Activated B cell treated with CpG ODN at 0.5 μM for 24 hours (primary cell): ENCODE data around the gene DENND4A. TPM values are rescaled to one million over a fixed set of nuclear protein-coding genes. Genes with fewer than 3 reads are reported as not detected.
A peak's percentile ranks its signal among the peaks of the same experiment; 100 is the strongest.
"Not testable (repeated sequence)": the region's sequence is repeated elsewhere in the genome, so short reads cannot be mapped to it uniquely, and the experiment has no call there.

Experiments
- ATAC-seq: fragments of 200-7000 bp; cut with Tn5 transposase; one replicate; pipeline ENCODE4 v1.10.0; 2021; ENCODE audit warnings: low read depth, mild to moderate bottlenecking, moderate library complexity
- CTCF ChIA-PET: fragments of 350-600 bp; sonication (Branson Sonifier 250); formaldehyde crosslinking; loops from one replicate; lab custom pipeline; 2021; ENCODE audit warnings: antibody characterized with exemption; lab: Charles Lee
- POLR2A ChIA-PET: fragments of 350-600 bp; sonication (Branson Sonifier 250); formaldehyde crosslinking; loops from one replicate; lab custom pipeline; 2021; ENCODE audit warnings: antibody characterized with exemption; lab: Charles Lee
- DNase-seq: peaks from one replicate; pipeline ENCODE4 v3.0.0; 2022
- H3K27ac Mint-ChIP-seq: one replicate; pipeline ENCODE4 v1.8.0; 2020; ENCODE audit warnings: mixed read lengths
- H3K27me3 Mint-ChIP-seq: one replicate; pipeline ENCODE4 v1.8.0; 2021; ENCODE audit warnings: mixed read lengths
- H3K36me3 Mint-ChIP-seq: one replicate; pipeline ENCODE4 v1.8.0; 2021; ENCODE audit warnings: low read depth, mixed read lengths
- H3K4me1 Mint-ChIP-seq: one replicate; pipeline ENCODE4 v1.8.0; 2021; ENCODE audit warnings: mixed read lengths
- H3K4me3 Mint-ChIP-seq: one replicate; pipeline ENCODE4 v1.8.0; 2020; ENCODE audit warnings: mild to moderate bottlenecking, mixed read lengths
- H3K9me3 Mint-ChIP-seq: one replicate; pipeline ENCODE4 v1.8.0; 2020; ENCODE audit warnings: mixed read lengths
- CTCF ChIP-seq: fragments of 200-600 bp; IDR thresholded peaks from one replicate; pipeline ENCODE4 v1.8.0; 2022; ENCODE audit warnings: antibody characterized with exemption, mild to moderate bottlenecking
- intact Hi-C: fragments of 100-400 bp; cut with micrococcal nuclease; formaldehyde crosslinking; loops from one replicate; pipeline ENCODE4 v1.15.1; 2024
- total RNA-seq: library from RNA; stranded (reverse); gene quantifications from 2 replicates; pipeline ENCODE4 v1.2.3, GENCODE V29; 2022

The DENND4A gene
- total RNA-seq, 1 donor from 2014 or later = 166 TPM

GRCh38 chr15:65785151-65785550 lies 6.9 kb downstream of the DENND4A start:
- intact Hi-C loops = no loop called here
- H3K9me3 Mint-ChIP-seq = no peaks in the 10 kb centered on the region

GRCh38 chr15:65783872-65784271 lies 8.2 kb downstream of the DENND4A start:
- peaks cover 40% of the 10 kb centered on the region for H3K4me1 Mint-ChIP-seq
- ATAC-seq (no peak), DNase-seq (no peak)
- H3K9me3 Mint-ChIP-seq = no peaks in the 10 kb centered on the region
- CTCF ChIA-PET = no interaction called here
- intact Hi-C loops = no loop called here
- H3K27ac Mint-ChIP-seq = peak overlapping the region; percentile 77
- no peak overlapping the region for H3K4me3 Mint-ChIP-seq
- peaks cover 18% of the 10 kb centered on the region for H3K36me3 Mint-ChIP-seq
- no peak for TF ChIP-seq CTCF
- POLR2A ChIA-PET = no interaction called here
- H3K27me3 Mint-ChIP-seq = no peaks in the 10 kb centered on the region

More at GRCh38 chr15:65785151-65785550, 6.9 kb downstream of the DENND4A start:
- no peak for TF ChIP-seq CTCF
- peaks cover 50% of the 10 kb centered on the region for H3K4me1 Mint-ChIP-seq
- H3K4me3 Mint-ChIP-seq = no peak overlapping the region
- peaks cover 20% of the 10 kb centered on the region for H3K36me3 Mint-ChIP-seq
- POLR2A ChIA-PET = interaction anchor here (0.6 to 1.5 kb wide), 4 partner anchors 19 to 225 kb away, joined by 3 to 6 read pairs (median 4); no protein-coding TSS in a partner anchor
- no peak overlapping the region for H3K27ac Mint-ChIP-seq
- no peaks in the 10 kb centered on the region for H3K27me3 Mint-ChIP-seq
- DNase-seq (no peak), ATAC-seq (no peak)
- CTCF ChIA-PET = no interaction called here

- Mint-ChIP-seq H3K4me1 (peaks cover 44% of the 10 kb centered on the region), H3K4me3 (no peak overlapping the region), H3K27ac (no peak overlapping the region), H3K27me3 (no peaks in the 10 kb centered on the region), H3K36me3 (peaks cover 20% of the 10 kb centered on the region), H3K9me3 (no peaks in the 10 kb centered on the region)
- intact Hi-C loops = no loop called here
- ChIA-PET POLR2A (no interaction called here), CTCF (interaction anchor here (1.4 kb wide), 1 partner anchor 47 kb away, joined by 3 read pairs; no protein-coding TSS in a partner anchor)
- ATAC-seq = no peak
- DNase-seq = no peak
- TF ChIP-seq CTCF = no peak
These were observed 10.0 kb downstream of the DENND4A start for GRCh38 chr15:65782096-65782495.

GRCh38 chr15:65778701-65779100 lies 13.4 kb downstream of the DENND4A start:
- DNase-seq, ATAC-seq, intact Hi-C loops, H3K9me3 Mint-ChIP-seq, H3K27me3 Mint-ChIP-seq: not testable (repeated sequence)
- Mint-ChIP-seq H3K4me3 (peak overlapping the region; percentile 55), H3K27ac (peak overlapping the region; percentile 78), H3K4me1 (peaks cover 53% of the 10 kb centered on the region), H3K36me3 (peaks cover 18% of the 10 kb centered on the region)
- ChIA-PET CTCF (interaction anchor here (1.3 kb wide), 1 partner anchor 50 kb away, joined by 6 read pairs; no protein-coding TSS in a partner anchor), POLR2A (interaction anchor here (0.6 to 5.2 kb wide), 6 partner anchors 12 to 143 kb away, joined by 3 to 65 read pairs (median 5); partner anchors contain the start of genes DENND4A and RAB11A)

GRCh38 chr15:65778269-65778668 lies 13.8 kb downstream of the DENND4A start:
- peaks cover 54% of the 10 kb centered on the region for H3K4me1 Mint-ChIP-seq
- intact Hi-C loops = no loop called here
- peak overlapping the region; percentile 55 for H3K4me3 Mint-ChIP-seq
- DNase-seq (no peak), ATAC-seq (peak; percentile 10)
- POLR2A ChIA-PET = interaction anchor here (0.6 to 5.2 kb wide), 7 partner anchors 10 to 91 kb away, joined by 3 to 65 read pairs (median 4); partner anchors contain the start of genes DENND4A and RAB11A
- H3K27ac Mint-ChIP-seq = peak overlapping the region; percentile 78
- no peak for TF ChIP-seq CTCF
- CTCF ChIA-PET = interaction anchor here (1.5 kb wide), 1 partner anchor 55 kb away, joined by 4 read pairs; no protein-coding TSS in a partner anchor
- no peaks in the 10 kb centered on the region for H3K27me3 Mint-ChIP-seq
- H3K36me3 Mint-ChIP-seq = peaks cover 19% of the 10 kb centered on the region
- no peaks in the 10 kb centered on the region for H3K9me3 Mint-ChIP-seq
